HepG2 (cell line): ENCODE measurements around the gene NFATC2. TPM values are rescaled to one million over a fixed set of nuclear protein-coding genes. Genes with fewer than 3 reads are reported as not detected.

Source experiments
- AHR ChIP-seq: IDR thresholded peaks from 2 replicates; pipeline ENCODE4 v1.6.1; 2018; ENCODE audit warnings: missing genetic modification reagents, missing compliant biosample characterization
- ATF7-NPFF ChIP-seq: sonication (generic); formaldehyde crosslinking; IDR thresholded peaks from 2 replicates; pipeline ENCODE4 v1.8.1; 2023; ENCODE audit warnings: mild to moderate bottlenecking, low read depth, missing genetic modification reagents, moderate library complexity
- EHMT2 ChIP-seq: fragments of 200-600 bp; sonication (generic); IDR thresholded peaks from 2 replicates; pipeline ENCODE4 v1.7.0; 2017; ENCODE audit warnings: antibody characterized with exemption, low read depth, low read length, borderline replicate concordance
- EP300 ChIP-seq, 3 experiments: sonication (generic) in 1 of 3; formaldehyde crosslinking in 1 of 3; IDR thresholded peaks; 2 replicates each; pipeline versions ENCODE4 v1.5.1 to v1.6.1; 2011 to 2020; ENCODE audit warnings: low read depth in 2 of 3, low read length in 2 of 3, borderline replicate concordance in 1 of 3, improper control_type of control experiment in 1 of 3, mild to moderate bottlenecking in 1 of 3, missing genetic modification reagents in 1 of 3, moderate library complexity in 1 of 3
- ETV6 ChIP-seq: sonication (generic); formaldehyde crosslinking; conservative IDR thresholded peaks from 2 replicates; pipeline ENCODE4 v1.4.0; 2020; ENCODE audit warnings: missing genetic modification reagents
- FOXJ3 ChIP-seq: sonication (generic); formaldehyde crosslinking; IDR thresholded peaks from 2 replicates; pipeline ENCODE4 v1.4.0; 2020; ENCODE audit warnings: missing genetic modification reagents, mild to moderate bottlenecking, borderline replicate concordance
- GATA4 ChIP-seq: sonication (generic); IDR thresholded peaks from 2 replicates; pipeline ENCODE4 v1.6.1; 2016; ENCODE audit warnings: antibody characterized with exemption, low read depth, borderline replicate concordance
- HNF1A ChIP-seq, 2 experiments: sonication (generic) in 1 of 2; formaldehyde crosslinking in 1 of 2; IDR thresholded peaks; 2 replicates each; pipeline versions ENCODE4 v1.4.0 to v1.6.1; 2016 to 2020; ENCODE audit warnings: borderline replicate concordance in 1 of 2, low read depth in 1 of 2, mild to moderate bottlenecking in 1 of 2, missing genetic modification reagents in 1 of 2
- HNRNPL ChIP-seq: fragments of 200-400 bp; formaldehyde crosslinking; IDR thresholded peaks from 2 replicates; pipeline ENCODE4 v1.6.1; 2017; ENCODE audit warnings: mild to moderate bottlenecking, low read depth, low read length
- PPARG ChIP-seq: conservative IDR thresholded peaks from 2 replicates; pipeline ENCODE4 v1.6.1; 2016; ENCODE audit warnings: missing biosample characterization, missing genetic modification reagents
- SALL1 ChIP-seq: sonication (generic); formaldehyde crosslinking; IDR thresholded peaks from 2 replicates; pipeline ENCODE4 v1.8.0; 2022; ENCODE audit warnings: mild to moderate bottlenecking, missing genetic modification reagents
- SOX5 ChIP-seq: IDR thresholded peaks from 2 replicates; pipeline ENCODE4 v1.6.1; 2016; ENCODE audit warnings: borderline replicate concordance
- SRY ChIP-seq: sonication (generic); formaldehyde crosslinking; IDR thresholded peaks from 2 replicates; pipeline ENCODE4 v1.8.0; 2022; ENCODE audit warnings: mild to moderate bottlenecking, missing genetic modification reagents
- ZNF350 ChIP-seq: sonication (generic); formaldehyde crosslinking; IDR thresholded peaks from 2 replicates; pipeline ENCODE4 v1.4.0; 2020; ENCODE audit warnings: mild to moderate bottlenecking, low read depth, missing genetic modification reagents, borderline replicate concordance
- ZNF557 ChIP-seq: sonication (generic); formaldehyde crosslinking; IDR thresholded peaks from 2 replicates; pipeline ENCODE4 v1.4.0; 2020; ENCODE audit warnings: missing genetic modification reagents
- ZNF577 ChIP-seq: sonication (generic); formaldehyde crosslinking; IDR thresholded peaks from 2 replicates; pipeline ENCODE4 v1.4.0; 2020; ENCODE audit warnings: mild to moderate bottlenecking, low read depth, missing genetic modification reagents, borderline replicate concordance
- ZNF614 ChIP-seq: IDR thresholded peaks from 2 replicates; pipeline ENCODE4 v1.6.1; 2018; ENCODE audit warnings: missing biosample characterization, missing genetic modification reagents, inconsistent platforms, borderline replicate concordance
- ZNF704 ChIP-seq: sonication (generic); formaldehyde crosslinking; IDR thresholded peaks from 2 replicates; pipeline ENCODE4 v1.8.1; 2023; ENCODE audit warnings: mild to moderate bottlenecking, inconsistent platforms, moderate library complexity, missing genetic modification reagents, borderline replicate concordance
- ZXDC ChIP-seq: sonication (generic); formaldehyde crosslinking; IDR thresholded peaks from 2 replicates; pipeline ENCODE4 v1.5.0; 2020; ENCODE audit warnings: mild to moderate bottlenecking, missing genetic modification reagents
- polyA plus RNA-seq, 8 experiments: library from polyadenylated mRNA; depleted of rRNA in 3 of 8; stranded (reverse) in 7 of 8; unstranded in 1 of 8; fragments of >200 nt; fragmentation: Illumina TruSeq in 4 of 8; extraction: Trizol in 4 of 8; gene quantifications; 2 replicates each; pipeline versions ENCODE4 v1.2.1 to v1.2.3, GENCODE V29; 2011 to 2016; ENCODE audit warnings: low read depth in 4 of 8, missing spikeins in 1 of 8, mixed read lengths in 1 of 8; ENCODE audit not compliant: insufficient read depth in 1 of 8
- total RNA-seq, 5 experiments: library from RNA; depleted of rRNA; stranded (reverse); fragments of >200 nt; fragmentation: Illumina TruSeq; extraction: Trizol; gene quantifications; 2 replicates each; pipeline ENCODE4 v1.2.3, GENCODE V29; 2016; ENCODE audit warnings: low read depth in 1 of 5

The NFATC2 gene
- total and polyA plus RNA-seq, 2 of the 13 experiments (the other 11 are each of a cell fraction or from before 2014, with no cell fraction given), result 1.9 to 3.3 TPM

- TF ChIP-seq SRY (CRISPR knock-in tag) (no peak), SOX5 (CRISPR knock-in tag) (peak; percentile 70), HNRNPL (peak; percentile 93), ETV6 (0 out of 2 replicates have a peak, but pooled peaks have one; percentile 38), ZNF704 (CRISPR knock-in tag) (0 out of 2 replicates have a peak, but pooled peaks have one; percentile 53), HNF1A (IDR thresholded peaks at IDR 0.05; ENCODE audit: low read depth) (peak; percentile 79), HNF1A (CRISPR knock-in tag; IDR thresholded peaks at IDR 0.05; ENCODE audit: borderline replicate concordance) (peak; percentile 67; the same call in 1 of the 2 replicates), SALL1 (CRISPR knock-in tag) (peak; percentile 96), ZNF614 (peak; percentile 55; the same call in 1 of the 2 replicates), EP300 (IDR thresholded peaks at IDR 0.05; ENCODE audit: low read depth in 2 of 2, low read length in 2 of 2) (peak in 1 of 2 experiments; percentile 79; a peak in 3 of 4 replicates), EP300 (CRISPR knock-in tag; IDR thresholded peaks at IDR 0.05; ENCODE audit: borderline replicate concordance) (0 out of 2 replicates have a peak, but pooled peaks have one; percentile 18), AHR (CRISPR knock-in tag) (peak; percentile 40; the same call in 1 of the 2 replicates), FOXJ3 (CRISPR knock-in tag) (peak; percentile 77; the same call in 1 of the 2 replicates), ZNF557 (CRISPR knock-in tag) (peak; percentile 93), EHMT2 (no peak), PPARG (CRISPR knock-in tag) (peak; percentile 67), GATA4 (peak; percentile 51; the same call in 1 of the 2 replicates), ATF7-NPFF (CRISPR knock-in tag) (no peak; the same call in 1 of the 2 replicates), ZNF577 (CRISPR knock-in tag) (no peak), ZNF350 (peak; percentile 65; the same call in 1 of the 2 replicates), ZXDC (CRISPR knock-in tag) (0 out of 2 replicates have a peak, but pooled peaks have one; percentile 29)
These were observed 113.9 kb downstream of the NFATC2 start (continued) for GRCh38 chr20:51428401-51429143.
